Kidney (tissue), 14 donors: ENCODE data around the gene CKS1B. TPM values are rescaled to one million over a fixed set of nuclear protein-coding genes. Genes with fewer than 3 reads are reported as not detected.

Experiments
- DNase-seq, 5 donors: peaks; one replicate each; pipeline ENCODE4 v3.0.0-alpha.2; 2013 to 2020
- FAIRE-seq: peaks from 2 replicates; lab custom pipeline; 2012; peaks lifted over from hg19 to GRCh38; lab: Jason Lieb, UNC
- H3K27ac ChIP-seq, 2 donors: one replicate each; pipeline ENCODE4 v1.7.0; 2013; ENCODE audit warnings: low read depth in 2 of 2, low read length in 2 of 2, inconsistent platforms in 1 of 2
- H3K27me3 ChIP-seq: one replicate; pipeline ENCODE4 v1.7.1; 2013; ENCODE audit warnings: low read length, inconsistent platforms; ENCODE audit not compliant: control insufficient read depth, insufficient read depth
- H3K36me3 ChIP-seq, 3 donors: one replicate each; pipeline versions ENCODE4 v1.7.0 to v1.7.1; 2013; ENCODE audit warnings: low read length in 3 of 3, control low read depth in 1 of 3, inconsistent platforms in 1 of 3; ENCODE audit not compliant: insufficient read depth in 3 of 3, control insufficient read depth in 2 of 3
- H3K4me1 ChIP-seq, 3 donors: one replicate each; pipeline versions ENCODE4 v1.7.0 to v1.7.1; 2013; ENCODE audit warnings: low read length in 3 of 3, inconsistent platforms in 1 of 3, low read depth in 1 of 3; ENCODE audit not compliant: control insufficient read depth in 2 of 3, insufficient read depth in 2 of 3
- H3K4me3 ChIP-seq, 3 donors: one replicate each; pipeline versions ENCODE4 v1.7.0 to v1.8.1; 2013; ENCODE audit warnings: low read length in 3 of 3, control low read depth in 1 of 3, inconsistent platforms in 1 of 3
- H3K9ac ChIP-seq, 3 donors: one replicate each; pipeline versions ENCODE4 v1.7.0 to v1.7.1; 2013; ENCODE audit warnings: low read length in 3 of 3, control low read depth in 1 of 3, inconsistent platforms in 1 of 3
- H3K9me3 ChIP-seq, 3 donors: one replicate each; pipeline versions ENCODE4 v1.7.0 to v1.7.1; 2013; ENCODE audit warnings: low read length in 3 of 3, control low read depth in 1 of 3, inconsistent platforms in 1 of 3; ENCODE audit not compliant: control insufficient read depth in 2 of 3, insufficient read depth in 1 of 3
- CTCF ChIP-seq: IDR thresholded peaks from 3 replicates; pipeline ENCODE4 v1.5.1; 2012; ENCODE audit warnings: mild to moderate bottlenecking, moderate library complexity, borderline replicate concordance; ENCODE audit not compliant: insufficient read depth; ENCODE audit errors: extremely low read depth
- intact Hi-C: fragments of 100-400 bp; cut with DNase I; formaldehyde crosslinking; loops from one replicate; pipeline ENCODE4 v1.11.1; 2022
- polyA plus RNA-seq: library from polyadenylated mRNA; stranded (reverse); fragments of 350-450 nt; fragmentation: Illumina TruSeq; extraction: RNeasy Lipid Tissue Mini Kit (QIAGEN cat#74804); gene quantifications from one replicate; pipeline ENCODE4 v1.2.3, GENCODE V29; 2014; ENCODE audit warnings: low read depth, low replicate concordance; ENCODE audit not compliant: insufficient read depth
- total RNA-seq: library from RNA; stranded (reverse); fragmentation: NEBNext Ultra II Directional; extraction: Animal tissue kit (Norgen Biotek cat#: 25700); gene quantifications from one replicate; pipeline ENCODE4 v1.2.1, GENCODE V29; 2021
- donor health status: control.
- donor health status: control.
- donor health status: control.
- donor health status: control.
- donor health status: control.
- donor health status: DM: yes; HTN: yes; CAD: no.
- donor health status: Normal renal cell carcinoma (clear cell type).

Gene CKS1B
- total and polyA plus RNA-seq, 2 donors from 2014 or later = 23.1 to 43.1 TPM

GRCh38 chr1:155011437-155012025, 37.0 kb downstream of the CKS1B start:
- peak overlapping the region in 1 of 2 donors; percentile 57 for H3K27ac ChIP-seq
- H3K9ac ChIP-seq = no peak overlapping the region
- no peaks in the 10 kb centered on the region for H3K27me3 ChIP-seq
- no peak for TF ChIP-seq CTCF
- H3K4me3 ChIP-seq = no peak overlapping the region
- DNase-seq (peak in 1 of 5 donors; percentile 72), FAIRE-seq (no peak)
- H3K36me3 ChIP-seq = no peaks in the 10 kb centered on the region
- intact Hi-C loops = no loop called here
- peaks cover 0 to 41% (median 24%) of the 10 kb centered on the region in 3 donors for H3K4me1 ChIP-seq
- no peaks in the 10 kb centered on the region for H3K9me3 ChIP-seq

GRCh38 chr1:155012026-155012546, 37.6 kb downstream of the CKS1B start:
- TF ChIP-seq CTCF = no peak
- no peak overlapping the region for H3K4me3 ChIP-seq
- peak overlapping the region in 1 of 3 donors; percentile 40 for H3K9ac ChIP-seq
- DNase-seq (peak; percentile 52 to 95 (median 62)), FAIRE-seq (no peak)
- H3K27me3 ChIP-seq = no peaks in the 10 kb centered on the region
- no peaks in the 10 kb centered on the region for H3K36me3 ChIP-seq
- H3K27ac ChIP-seq = peak overlapping the region; percentile 28 to 63
- intact Hi-C loops = no loop called here
- no peaks in the 10 kb centered on the region for H3K9me3 ChIP-seq
- H3K4me1 ChIP-seq = peaks cover 0 to 40% (median 18%) of the 10 kb centered on the region in 3 donors

GRCh38 chr1:155012776-155013602, 38.5 kb downstream of the CKS1B start:
- no peak for TF ChIP-seq CTCF
- H3K27ac ChIP-seq = no peak overlapping the region
- no peak for DNase-seq

More at GRCh38 chr1:155012776-155013602, 38.5 kb downstream of the CKS1B start:
- H3K9me3 ChIP-seq = no peaks in the 10 kb centered on the region
- no peaks in the 10 kb centered on the region for H3K36me3 ChIP-seq
- intact Hi-C loops = no loop called here
- peaks cover 0 to 38% (median 12%) of the 10 kb centered on the region in 3 donors for H3K4me1 ChIP-seq
- no peak overlapping the region for H3K4me3 ChIP-seq
- no peak for FAIRE-seq
- no peak overlapping the region for H3K9ac ChIP-seq
- no peaks in the 10 kb centered on the region for H3K27me3 ChIP-seq
